Mucosa of rectum (tissue), 2 donors: ENCODE results near the gene FGF1.

ENCODE experiments used
- H3K27ac ChIP-seq, 2 donors: one replicate each; pipeline ENCODE4 v1.7.0; 2013; ENCODE audit warnings: inconsistent platforms in 2 of 2, low read depth in 2 of 2, low read length in 2 of 2
- H3K27me3 ChIP-seq, 2 donors: one replicate each; pipeline ENCODE4 v1.7.0; 2013; ENCODE audit warnings: low read length in 2 of 2; ENCODE audit not compliant: control insufficient read depth in 2 of 2, insufficient read depth in 2 of 2
- H3K36me3 ChIP-seq, 2 donors: one replicate each; pipeline ENCODE4 v1.7.0; 2013; ENCODE audit warnings: low read length in 2 of 2; ENCODE audit not compliant: control insufficient read depth in 2 of 2, insufficient read depth in 2 of 2
- H3K4me1 ChIP-seq, 2 donors: one replicate each; pipeline ENCODE4 v1.7.0; 2013; ENCODE audit warnings: low read length in 2 of 2, mild to moderate bottlenecking in 1 of 2; ENCODE audit not compliant: control insufficient read depth in 2 of 2, insufficient read depth in 2 of 2
- H3K4me3 ChIP-seq, 2 donors: one replicate each; pipeline ENCODE4 v1.7.0; 2013; ENCODE audit warnings: low read length in 2 of 2
- H3K9ac ChIP-seq, 2 donors: one replicate each; pipeline ENCODE4 v1.7.0; 2013; ENCODE audit warnings: low read length in 2 of 2, low read depth in 1 of 2, mild to moderate bottlenecking in 1 of 2
- H3K9me3 ChIP-seq, 2 donors: one replicate each; pipeline ENCODE4 v1.7.0; 2013; ENCODE audit warnings: low read length in 2 of 2; ENCODE audit not compliant: control insufficient read depth in 2 of 2
- donor health status: healthy.
- donor health status: Normal muscosa, but diverticular disease.

FGF1 gene

GRCh38 chr5:142685418-142686209 lies at the start of gene FGF1:
Gene FGF1, minus strand, starts transcription at chr5:142686090. Its CDS starts 71,963 bp downstream, at chr5:142614127.
- Histone ChIP-seq H3K4me3 (no peak within 1 kb of the TSS), H3K4me1 (peaks cover 0 to 8% of the 10 kb centered on the region in 2 donors), H3K27ac (peak within 1 kb of the TSS in 1 of 2 donors; percentile 3)

GRCh38 chr5:142727735-142728047 lies 41.8 kb upstream of the FGF1 start:
- no peak overlapping the region for H3K4me3 ChIP-seq
- H3K9me3 ChIP-seq: no peaks in the 10 kb centered on the region
- H3K4me1 ChIP-seq: no peaks in the 10 kb centered on the region
- H3K27me3 ChIP-seq: no peaks in the 10 kb centered on the region
- H3K36me3 ChIP-seq: no peaks in the 10 kb centered on the region
- no peak overlapping the region for H3K27ac ChIP-seq
- H3K9ac ChIP-seq: no peak overlapping the region

More at GRCh38 chr5:142685418-142686209, at the start of gene FGF1:
- Histone ChIP-seq H3K9ac (no peak within 1 kb of the TSS), H3K9me3 (no peaks in the 10 kb centered on the region), H3K27me3 (no peaks in the 10 kb centered on the region), H3K36me3 (no peaks in the 10 kb centered on the region)

DNA sequence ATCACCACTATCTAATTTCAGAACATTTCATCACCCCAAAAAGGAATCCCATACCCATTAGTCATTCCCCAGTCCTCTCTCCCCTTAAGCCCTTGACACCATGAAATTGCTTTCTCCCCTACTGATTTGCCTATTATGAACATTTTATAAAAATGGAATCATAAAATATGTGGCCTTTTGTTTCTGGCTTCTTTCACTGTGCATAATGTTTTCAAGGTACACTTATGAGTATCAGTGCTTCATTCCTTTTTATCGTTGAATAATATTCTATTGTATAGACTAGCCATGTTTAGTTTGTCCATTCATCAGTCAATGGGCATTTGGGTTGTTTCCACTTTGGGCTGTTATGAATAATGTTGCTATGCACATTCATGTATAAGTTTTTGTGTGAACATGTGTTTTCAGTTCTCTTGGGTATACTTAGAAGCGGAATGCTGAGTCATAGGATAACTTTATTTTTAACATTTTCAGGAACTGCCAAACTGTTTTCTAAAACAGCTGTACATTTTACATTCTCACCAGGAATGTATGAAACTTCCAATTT lies 40.4 kb upstream of the FGF1 start:
- H3K9ac ChIP-seq: no peak overlapping the region
- H3K4me1 ChIP-seq: peaks cover 0 to under 1% of the 10 kb centered on the region in 2 donors
- H3K27ac ChIP-seq: no peak overlapping the region

GRCh38 chr5:142725231-142726187 lies 39.6 kb upstream of the FGF1 start:
- Histone ChIP-seq H3K36me3 (no peaks in the 10 kb centered on the region), H3K27me3 (no peaks in the 10 kb centered on the region), H3K4me3 (no peak overlapping the region), H3K9me3 (no peaks in the 10 kb centered on the region), H3K9ac (no peak overlapping the region), H3K27ac (no peak overlapping the region), H3K4me1 (peaks cover 0 to 8% of the 10 kb centered on the region in 2 donors)

More for the DNA sequence above, 40.4 kb upstream of the FGF1 start:
- Histone ChIP-seq H3K4me3 (no peak overlapping the region), H3K27me3 (no peaks in the 10 kb centered on the region), H3K9me3 (no peaks in the 10 kb centered on the region), H3K36me3 (no peaks in the 10 kb centered on the region)

DNA sequence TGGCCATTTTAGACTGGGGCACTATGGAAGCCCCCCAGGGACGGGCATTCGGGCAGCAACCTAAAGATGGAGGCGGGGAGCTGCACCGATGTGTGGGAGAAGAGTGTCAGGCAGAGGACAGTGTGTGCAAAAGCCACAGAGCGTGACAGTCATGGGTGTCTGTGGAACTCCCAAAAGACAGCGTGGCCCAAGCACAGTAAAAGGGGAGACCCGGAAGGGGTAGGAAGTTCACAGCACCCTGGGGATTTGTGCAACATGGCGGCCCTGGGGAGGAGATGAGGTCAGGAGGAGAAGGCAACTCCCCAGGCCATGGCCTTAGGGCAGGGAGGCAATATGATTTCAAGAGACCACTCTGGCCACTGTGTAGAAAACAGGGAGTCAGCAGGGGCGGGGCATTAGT lies 38.9 kb upstream of the FGF1 start:
- no peak overlapping the region for H3K27ac ChIP-seq
- H3K9ac ChIP-seq: no peak overlapping the region
- H3K4me1 ChIP-seq: peaks cover 0 to 8% of the 10 kb centered on the region in 2 donors
- no peak overlapping the region for H3K4me3 ChIP-seq
- no peaks in the 10 kb centered on the region for H3K27me3 ChIP-seq
- H3K9me3 ChIP-seq: no peaks in the 10 kb centered on the region
- H3K36me3 ChIP-seq: no peaks in the 10 kb centered on the region

DNA sequence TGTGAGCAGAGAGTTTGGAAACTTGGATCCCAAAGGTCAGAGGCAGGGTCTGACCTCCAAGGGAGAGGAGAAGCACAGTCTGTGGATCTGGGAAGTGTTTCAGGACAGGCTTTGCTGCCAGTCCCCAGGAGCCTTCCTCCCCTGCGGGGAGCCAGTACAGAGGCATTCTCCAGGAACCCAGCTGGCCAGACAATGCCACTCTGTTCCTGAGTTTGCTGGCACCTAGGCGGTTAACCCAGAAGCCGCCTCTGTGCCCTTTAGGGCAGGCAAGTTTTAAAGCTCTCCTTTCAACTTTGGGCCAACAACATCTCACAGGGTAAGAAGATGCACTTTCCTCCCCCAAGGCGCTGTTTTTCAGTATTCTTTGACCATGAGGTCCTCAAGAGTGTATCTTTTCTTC lies 37.0 kb upstream of the FGF1 start:
- Histone ChIP-seq H3K9ac (no peak overlapping the region), H3K27ac (no peak overlapping the region), H3K36me3 (no peaks in the 10 kb centered on the region), H3K9me3 (no peaks in the 10 kb centered on the region), H3K27me3 (no peaks in the 10 kb centered on the region), H3K4me1 (peaks cover 0 to 8% of the 10 kb centered on the region in 2 donors), H3K4me3 (no peak overlapping the region)

DNA sequence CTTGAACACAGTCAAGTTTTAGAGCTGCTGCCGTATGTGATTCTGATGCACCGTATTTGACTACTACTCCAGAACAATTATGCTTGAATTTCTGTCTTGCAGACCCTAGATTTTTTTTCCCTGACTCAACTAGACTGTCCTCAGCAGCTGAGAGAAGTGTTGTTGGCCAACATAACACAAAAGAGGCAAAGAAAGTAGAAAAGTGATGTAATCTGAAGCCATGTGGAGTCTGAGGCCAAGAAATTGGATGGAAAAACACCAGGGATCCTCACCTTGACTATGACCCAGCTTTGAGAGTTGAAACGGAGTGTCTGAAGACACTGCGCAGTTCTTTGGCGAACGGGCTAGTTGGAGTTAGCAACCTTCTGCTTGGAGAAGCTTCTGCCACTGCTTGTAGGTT lies 36.3 kb upstream of the FGF1 start:
- Histone ChIP-seq H3K36me3 (no peaks in the 10 kb centered on the region), H3K4me1 (peaks cover 0 to 8% of the 10 kb centered on the region in 2 donors), H3K9ac (no peak overlapping the region), H3K4me3 (no peak overlapping the region), H3K9me3 (no peaks in the 10 kb centered on the region), H3K27ac (no peak overlapping the region), H3K27me3 (no peaks in the 10 kb centered on the region)

DNA sequence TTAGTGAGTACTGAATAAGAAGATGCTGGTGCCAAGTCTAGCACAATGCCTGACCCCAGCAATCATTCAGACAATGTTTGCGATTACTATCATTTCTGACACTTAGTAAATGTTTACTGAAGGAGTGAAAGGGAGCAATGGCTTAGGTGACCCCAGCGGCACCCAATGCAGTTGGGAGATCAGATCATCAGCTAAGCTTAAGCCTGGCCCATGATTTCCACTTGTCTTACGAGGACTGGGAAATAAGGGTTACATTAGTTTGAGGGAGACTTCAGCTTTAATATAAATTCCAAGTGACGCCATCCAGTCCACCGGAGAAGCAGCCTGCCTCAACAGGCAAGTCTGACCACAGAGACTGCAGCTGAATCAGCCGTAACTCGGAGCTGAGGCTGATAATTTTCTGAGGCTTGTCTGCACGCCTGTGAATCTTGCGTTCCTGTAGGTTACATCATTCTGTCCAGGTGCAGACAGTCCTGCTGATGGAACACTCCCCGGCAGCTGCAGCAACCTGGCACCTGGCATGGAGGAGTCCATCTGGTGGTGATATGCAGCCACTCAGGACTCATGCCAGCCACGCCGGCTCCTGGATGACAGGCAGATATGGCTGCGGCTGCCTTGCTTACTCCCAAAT lies 34.9 kb upstream of the FGF1 start:
- Histone ChIP-seq H3K9me3 (no peaks in the 10 kb centered on the region), H3K4me3 (no peak overlapping the region), H3K27me3 (no peaks in the 10 kb centered on the region), H3K27ac (no peak overlapping the region), H3K9ac (no peak overlapping the region), H3K4me1 (peaks cover 0 to 8% of the 10 kb centered on the region in 2 donors), H3K36me3 (no peaks in the 10 kb centered on the region)

DNA sequence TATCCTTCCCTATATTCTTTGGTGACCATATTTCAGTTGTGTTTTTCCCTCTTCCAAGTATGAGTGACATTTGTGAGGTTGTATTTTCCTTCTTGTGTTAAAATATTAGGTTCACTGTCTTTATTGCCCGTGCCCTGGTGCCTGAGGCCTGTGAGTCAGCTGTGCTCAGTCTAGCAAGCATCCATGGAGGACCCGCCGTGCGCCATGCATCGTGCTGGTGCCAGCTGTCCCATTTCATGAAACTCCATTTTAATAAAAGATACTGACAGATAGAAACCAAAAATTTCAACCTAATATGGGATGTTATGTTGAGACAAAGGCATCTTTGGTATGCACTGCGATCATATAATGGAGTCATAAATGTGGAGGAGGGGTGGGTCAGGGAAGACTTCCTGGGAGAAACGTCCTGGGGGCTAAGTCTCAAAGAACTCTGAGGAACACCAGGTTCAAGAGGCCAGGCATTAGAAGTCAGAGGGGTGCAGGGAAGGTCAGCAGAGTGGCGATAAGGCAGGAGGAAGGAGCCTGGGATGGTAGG lies 34.0 kb upstream of the FGF1 start:
- Histone ChIP-seq H3K4me1 (peaks cover 0 to 8% of the 10 kb centered on the region in 2 donors), H3K4me3 (no peak overlapping the region), H3K27ac (no peak overlapping the region), H3K9ac (no peak overlapping the region), H3K9me3 (no peaks in the 10 kb centered on the region), H3K27me3 (no peaks in the 10 kb centered on the region), H3K36me3 (no peaks in the 10 kb centered on the region)
